ENCODE results near the gene NCOR1.
"Not testable (repeated sequence)": the region's sequence is repeated elsewhere in the genome, so short reads cannot be mapped to it uniquely, and the experiment has no call there.

Gene NCOR1

DNA sequence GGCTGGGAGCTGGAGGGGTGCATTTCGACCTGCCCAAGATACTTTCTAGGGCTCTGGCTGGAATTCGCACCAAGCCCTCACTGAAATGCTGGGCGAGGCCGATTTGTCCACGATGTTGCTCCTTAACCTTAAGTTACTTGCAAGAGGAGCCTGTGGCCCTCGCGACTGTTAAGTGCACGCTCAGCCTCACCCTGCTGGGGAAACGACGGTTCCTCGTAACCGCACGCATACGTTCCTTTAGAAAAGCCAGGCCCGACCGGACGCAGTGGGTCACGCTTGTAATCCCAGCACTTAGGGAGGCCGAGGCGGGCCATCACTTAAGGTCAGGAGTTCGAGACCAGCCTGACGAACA is 607 bp upstream of the NCOR1 start:
- DNase-seq (ENCODE audit: extremely low read depth in 1 of 2, low read depth in 1 of 2) = peak in 1 of 2 donors; percentile 4

DNA sequence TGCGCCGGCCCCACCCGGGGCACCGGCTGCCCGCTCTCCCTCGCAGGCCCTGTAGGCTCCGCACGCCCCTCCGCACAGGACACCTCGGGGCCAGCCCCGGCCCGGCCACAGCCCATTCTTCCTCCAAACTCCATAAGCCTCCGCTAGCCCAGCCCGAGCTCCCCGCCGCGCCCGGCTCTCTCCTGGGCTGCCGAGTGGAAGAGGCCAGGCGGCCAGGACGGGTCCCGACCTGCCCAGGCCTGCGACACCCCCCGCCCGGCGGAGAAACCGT is 397 bp downstream of the NCOR1 start:
- peak in 1 of 2 donors; percentile 10 for DNase-seq (ENCODE audit: extremely low read depth in 1 of 2, low read depth in 1 of 2)

DNA sequence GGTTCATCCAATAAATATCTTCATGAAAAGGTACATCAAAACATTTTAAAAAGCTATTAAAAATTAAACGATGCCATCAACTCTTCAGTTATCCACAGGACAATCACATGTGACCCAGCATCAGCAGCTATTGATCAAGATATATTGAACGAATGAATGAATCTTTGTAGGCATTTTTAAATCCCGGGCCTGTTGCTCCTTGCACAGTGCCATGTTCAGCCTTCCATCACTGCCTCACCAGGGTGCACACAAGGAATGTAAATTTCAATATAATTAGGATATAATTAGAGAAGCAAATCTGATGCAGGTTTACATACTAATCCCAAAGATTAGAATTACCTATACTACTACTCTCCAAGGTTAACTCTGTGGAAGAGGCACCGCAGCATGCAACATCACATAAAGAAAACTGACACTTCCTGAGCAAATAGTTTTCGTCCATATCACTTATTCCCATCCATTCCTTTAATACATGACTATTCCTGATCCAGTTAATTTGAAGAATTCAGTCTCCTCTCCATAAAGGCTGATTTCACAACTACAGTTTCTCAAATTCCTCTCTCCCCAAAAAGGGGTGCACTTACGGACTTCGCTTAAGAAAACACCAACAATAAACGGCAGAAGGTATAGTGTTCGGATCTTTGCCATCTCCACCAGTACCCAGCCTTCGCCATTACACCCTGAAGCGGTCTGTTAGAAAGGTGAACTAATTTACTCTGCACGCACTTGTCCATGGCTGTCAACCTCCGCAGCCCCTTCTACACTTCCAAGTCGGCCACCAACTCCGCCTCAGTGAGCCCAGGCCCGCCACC is 938 bp downstream of the NCOR1 start:
- no peak for DNase-seq (ENCODE audit: extremely low read depth in 1 of 2, low read depth in 1 of 2)

DNA sequence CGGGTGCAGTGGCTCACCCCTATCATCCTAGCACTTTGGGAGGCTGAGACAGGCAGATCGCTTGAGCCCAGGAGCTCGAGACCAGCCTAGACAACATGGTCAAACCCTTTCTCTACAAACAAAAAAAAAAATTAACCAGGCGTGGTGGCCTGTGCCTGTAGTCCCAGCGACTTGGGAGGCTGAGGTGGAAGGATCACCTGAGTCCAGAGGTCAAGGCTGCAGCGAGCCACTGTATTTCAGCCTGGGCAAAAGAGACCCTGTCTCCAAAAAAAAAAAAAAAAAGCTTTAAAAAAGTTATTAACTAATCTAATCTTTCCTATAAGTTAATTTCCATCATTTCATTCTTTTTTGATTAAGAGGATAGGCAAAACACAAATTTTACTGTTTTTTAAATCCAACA is 2.5 kb downstream of the NCOR1 start:
- DNase-seq (ENCODE audit: extremely low read depth in 1 of 2, low read depth in 1 of 2) = no peak

DNA sequence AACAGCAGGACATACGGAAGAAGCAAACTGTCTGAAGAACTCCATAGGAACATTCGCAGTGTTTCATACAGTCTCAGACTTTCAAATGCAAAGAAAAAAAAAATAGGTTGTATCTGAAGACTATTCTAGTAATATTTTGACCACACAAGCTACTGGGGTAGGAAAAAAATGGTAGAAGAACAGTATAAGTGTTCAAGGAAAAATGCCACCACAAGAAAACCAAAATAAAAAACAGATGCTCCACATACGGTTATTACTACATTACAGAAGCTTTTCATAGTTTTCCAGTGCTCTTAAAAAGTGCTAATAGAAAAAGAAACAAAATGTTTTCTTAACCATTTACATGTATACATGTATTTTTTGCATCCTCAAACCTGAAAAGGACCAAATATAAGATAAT is 3.7 kb downstream of the NCOR1 start:
- DNase-seq (ENCODE audit: extremely low read depth in 1 of 2, low read depth in 1 of 2) = no peak

DNA sequence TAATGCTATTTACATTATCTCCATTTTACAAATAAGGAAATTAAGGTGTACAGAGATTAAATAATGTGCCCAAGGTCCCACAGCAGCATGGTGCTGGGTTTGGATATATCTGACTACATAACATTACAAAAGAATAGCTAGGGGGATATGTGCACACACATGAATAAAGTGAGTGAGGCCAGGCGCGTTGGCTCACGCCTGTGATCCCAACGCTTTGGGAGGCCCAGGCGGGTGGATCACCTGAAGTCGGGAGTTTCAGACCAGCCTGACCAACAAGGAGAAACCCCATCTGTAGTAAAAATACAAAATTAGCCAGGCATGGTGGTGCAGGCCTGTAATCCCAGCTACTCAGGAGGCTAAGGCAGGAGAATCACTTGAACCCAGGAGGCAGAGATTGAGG is 10.6 kb downstream of the NCOR1 start:
- not testable (repeated sequence) for DNase-seq (ENCODE audit: extremely low read depth in 1 of 2, low read depth in 1 of 2)

DNA sequence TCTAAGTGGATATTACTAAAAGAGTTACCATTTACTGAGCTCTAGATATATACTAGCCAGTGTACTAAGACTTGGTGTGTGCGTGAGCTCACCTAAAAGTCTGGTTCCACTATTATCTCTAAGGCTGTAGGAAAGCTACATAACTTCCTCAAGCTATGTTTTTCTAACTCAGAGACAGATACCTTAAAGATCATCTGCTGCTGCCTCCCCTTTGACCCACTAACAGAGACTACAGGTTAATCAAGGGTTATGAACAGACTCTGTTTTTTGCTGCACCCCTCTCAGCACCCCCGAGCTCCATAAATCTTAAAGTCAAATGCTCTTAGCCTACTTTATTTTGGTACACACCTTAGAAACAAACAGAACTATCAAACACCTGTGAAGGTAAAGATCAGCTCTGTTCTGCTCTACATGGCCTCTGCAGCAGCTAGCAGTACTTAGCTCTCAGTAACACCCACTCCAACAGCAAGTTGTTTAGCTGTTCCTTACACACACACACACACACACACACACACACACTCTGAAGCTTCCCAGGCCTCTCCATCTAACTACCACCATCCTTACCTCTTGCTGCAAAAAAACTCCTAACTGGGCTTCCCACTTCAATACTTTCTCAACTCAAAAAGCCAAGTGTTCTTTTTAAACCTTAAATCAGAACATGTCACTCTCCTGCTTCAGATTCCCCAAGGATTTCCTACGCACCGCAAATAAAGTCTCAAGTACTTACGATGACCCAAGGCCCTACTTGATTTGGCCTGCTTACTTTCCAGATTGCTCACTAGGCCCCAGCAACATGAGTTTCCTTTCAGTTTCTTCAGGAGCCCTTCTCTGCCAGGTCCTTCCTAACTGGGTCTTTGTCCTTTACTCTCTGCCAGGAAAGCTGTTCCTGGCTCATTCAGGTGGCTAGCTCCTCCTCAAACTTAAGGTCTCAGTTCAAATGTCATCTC is 12.5 kb downstream of the NCOR1 start:
- DNase-seq (ENCODE audit: extremely low read depth in 1 of 2, low read depth in 1 of 2) = not testable (repeated sequence)

DNA sequence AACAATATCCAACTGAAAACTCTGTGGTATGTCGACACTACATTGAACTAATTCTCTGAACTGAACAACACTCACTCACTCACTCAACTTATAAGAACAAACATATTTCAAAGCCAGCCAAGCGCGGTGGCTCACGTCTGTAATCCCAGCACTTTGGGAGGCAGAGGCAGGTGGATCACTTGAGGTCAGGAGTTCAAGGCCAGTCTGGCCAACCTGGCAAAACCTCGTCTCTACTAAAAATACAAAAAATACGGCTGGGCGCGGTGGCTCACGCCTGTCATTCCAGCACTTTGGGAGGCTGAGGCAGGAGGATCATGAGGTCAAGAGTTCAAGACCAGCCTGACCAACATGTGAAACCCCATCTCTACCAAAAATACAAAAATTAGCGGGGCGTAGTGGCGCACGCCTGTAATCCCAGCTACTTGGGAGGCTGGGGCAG is 13.6 kb downstream of the NCOR1 start:
- DNase-seq (ENCODE audit: extremely low read depth in 1 of 2, low read depth in 1 of 2) = not testable (repeated sequence)

DNA sequence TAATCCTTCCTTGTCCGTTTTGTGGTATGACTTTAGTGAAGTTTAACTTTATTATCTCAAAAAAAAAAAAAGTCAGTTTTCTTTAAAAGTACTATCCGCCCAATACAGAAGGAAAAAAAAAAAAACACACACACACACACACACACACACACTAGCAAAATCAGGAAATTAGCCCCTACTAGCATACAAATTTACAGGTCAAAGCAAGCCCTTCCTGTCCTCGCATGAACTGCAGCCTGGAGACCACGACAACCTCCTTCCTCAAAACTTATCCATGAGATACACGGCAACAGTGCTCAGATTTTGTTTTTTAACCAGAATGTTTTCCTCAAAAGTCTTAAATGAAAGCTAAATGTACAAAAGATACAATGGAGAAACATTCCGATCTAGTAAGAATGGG is 16.2 kb downstream of the NCOR1 start:
- no peak for DNase-seq (ENCODE audit: extremely low read depth in 1 of 2, low read depth in 1 of 2)

DNA sequence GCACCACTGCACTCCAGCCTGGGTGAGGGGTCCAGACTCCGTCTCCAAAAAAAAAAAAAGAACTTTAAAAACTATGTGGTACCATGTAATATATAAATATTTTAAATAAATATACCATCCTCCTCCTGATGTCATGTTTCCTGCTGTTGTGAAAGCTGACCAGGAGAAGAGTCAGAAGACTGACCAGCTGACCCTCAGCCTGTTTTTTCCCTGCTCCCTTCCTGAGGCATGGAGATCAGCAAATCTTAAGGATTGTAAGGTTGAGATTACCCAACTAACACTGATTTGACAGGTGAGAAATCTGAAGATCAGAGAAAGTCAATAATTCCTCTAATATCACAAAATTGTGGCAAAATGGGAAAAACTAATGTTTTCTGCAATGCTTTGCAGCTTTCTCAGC is 18.1 kb downstream of the NCOR1 start:
- no peak for DNase-seq (ENCODE audit: extremely low read depth in 1 of 2, low read depth in 1 of 2)

DNA sequence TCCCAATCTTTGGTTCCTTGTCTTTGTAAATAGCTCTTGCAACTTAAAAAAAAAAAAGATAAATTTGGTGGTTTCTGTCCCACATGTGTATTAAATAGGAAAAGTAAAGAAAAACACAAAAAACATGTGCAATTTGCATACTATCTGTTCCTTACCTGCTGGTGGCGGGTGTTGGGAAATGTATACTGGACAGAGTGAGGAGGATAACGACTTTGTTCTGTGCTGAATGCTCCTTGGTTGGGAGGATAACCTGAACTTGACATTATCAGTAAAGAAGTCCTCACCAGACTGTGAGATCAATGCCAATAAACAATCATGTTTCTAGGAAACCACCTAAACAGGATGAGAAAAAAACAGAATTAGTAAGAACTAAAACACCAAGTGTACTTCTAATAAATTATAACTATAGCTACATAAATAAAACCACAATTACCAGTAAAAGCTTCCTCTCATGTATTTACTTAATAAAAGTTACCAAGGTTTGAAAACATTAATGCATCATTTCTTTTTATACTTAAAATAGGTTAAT is 21.0 kb downstream of the NCOR1 start:
- DNase-seq (ENCODE audit: extremely low read depth in 1 of 2, low read depth in 1 of 2) = not testable (repeated sequence)

DNA sequence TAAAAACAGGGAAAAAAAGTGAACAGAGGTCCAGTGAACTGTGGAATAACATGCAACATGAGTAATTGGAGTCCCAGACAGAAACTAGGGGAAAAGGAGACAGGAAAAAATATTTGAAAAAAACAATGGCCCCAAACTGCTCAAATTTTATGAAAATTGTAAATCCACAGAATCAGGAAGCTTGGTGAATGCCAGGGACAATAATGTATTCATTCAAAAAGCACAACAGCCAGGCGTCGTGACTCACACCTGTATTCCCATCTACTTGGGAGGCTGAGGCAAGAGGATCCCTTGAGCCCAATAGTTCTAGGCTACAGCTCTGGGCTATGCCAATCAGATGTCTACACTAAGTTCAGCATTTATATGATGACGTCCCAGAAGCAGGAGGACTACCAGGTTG is 23.7 kb downstream of the NCOR1 start:
- no peak for DNase-seq (ENCODE audit: extremely low read depth in 1 of 2, low read depth in 1 of 2)

DNA sequence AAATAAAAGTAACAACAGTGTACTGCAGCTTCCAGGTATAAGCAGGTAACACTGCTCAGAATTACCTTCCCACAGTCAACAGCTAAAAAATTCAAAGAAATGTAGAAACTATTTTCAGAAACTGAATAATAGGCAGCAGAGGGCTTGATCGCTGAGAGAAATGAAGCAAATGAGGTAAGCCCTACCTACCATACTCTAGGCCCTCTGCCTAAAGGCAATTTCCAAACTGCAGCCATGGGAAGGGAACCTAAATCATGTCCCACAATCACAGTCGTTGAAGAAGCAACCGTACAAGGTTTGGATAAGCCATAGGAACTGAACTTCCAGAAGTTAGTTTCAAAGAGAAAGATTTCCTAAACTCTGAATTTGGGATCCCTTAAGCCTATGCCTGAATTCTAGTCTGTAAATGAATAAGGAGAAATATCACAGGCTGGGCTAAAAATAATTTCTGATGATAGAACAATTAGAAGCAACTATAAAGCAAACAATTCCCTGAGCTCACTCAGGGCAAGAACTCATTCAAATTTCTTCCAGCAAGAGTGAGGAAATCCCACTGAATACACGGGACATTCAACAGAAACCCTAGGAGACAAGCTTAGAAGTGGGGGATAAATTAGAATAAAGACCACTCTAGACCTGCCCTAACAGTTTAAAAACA is 24.5 kb downstream of the NCOR1 start:
- no peak for DNase-seq (ENCODE audit: extremely low read depth in 1 of 2, low read depth in 1 of 2)

DNA sequence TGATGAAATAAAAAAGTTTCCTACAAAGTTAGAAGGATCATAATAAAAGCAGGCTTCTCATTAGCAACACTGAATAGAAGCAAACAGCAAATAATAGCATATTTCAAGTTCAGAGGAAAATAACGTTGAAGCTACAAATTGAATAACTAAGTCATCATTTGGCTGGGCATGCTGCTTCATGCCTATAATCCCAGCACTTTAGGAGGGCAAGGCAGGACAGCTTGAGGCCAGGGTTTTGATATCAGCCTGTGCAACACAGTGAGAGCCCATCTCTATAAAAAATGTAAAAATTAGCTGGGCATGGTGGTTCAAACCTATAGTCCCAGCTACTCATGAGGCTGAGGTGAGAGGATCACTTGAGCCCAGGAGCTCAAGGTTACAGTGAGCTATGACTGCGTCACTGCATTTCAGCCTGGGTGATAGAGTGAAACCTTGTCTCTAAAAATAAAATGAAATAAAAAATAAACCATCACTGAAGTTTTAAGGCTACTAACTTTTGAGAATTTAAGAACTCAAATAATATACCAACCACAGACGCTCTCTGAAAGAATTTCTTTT is 25.5 kb downstream of the NCOR1 start:
- DNase-seq (ENCODE audit: extremely low read depth in 1 of 2, low read depth in 1 of 2) = no peak

DNA sequence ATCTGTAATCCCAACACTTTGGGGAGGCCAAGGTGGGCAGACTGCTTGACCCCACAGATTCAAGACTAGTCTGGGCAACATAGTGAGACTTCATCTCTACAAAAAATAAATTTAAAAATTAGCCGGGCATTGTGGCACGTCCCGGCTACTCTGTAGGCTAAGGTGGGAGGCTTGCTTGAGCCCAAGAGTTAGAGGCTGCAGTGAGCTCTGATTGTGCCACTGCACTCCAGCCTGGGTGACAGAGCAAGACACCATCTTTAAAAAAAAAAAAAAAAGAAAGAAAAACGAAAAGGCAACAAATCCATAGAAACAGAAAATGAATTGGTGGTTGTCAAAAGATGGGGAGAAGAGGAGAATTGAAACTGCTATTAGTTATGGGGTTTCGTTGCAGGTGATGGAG is 27.7 kb downstream of the NCOR1 start:
- no peak for DNase-seq (ENCODE audit: extremely low read depth in 1 of 2, low read depth in 1 of 2)

DNA sequence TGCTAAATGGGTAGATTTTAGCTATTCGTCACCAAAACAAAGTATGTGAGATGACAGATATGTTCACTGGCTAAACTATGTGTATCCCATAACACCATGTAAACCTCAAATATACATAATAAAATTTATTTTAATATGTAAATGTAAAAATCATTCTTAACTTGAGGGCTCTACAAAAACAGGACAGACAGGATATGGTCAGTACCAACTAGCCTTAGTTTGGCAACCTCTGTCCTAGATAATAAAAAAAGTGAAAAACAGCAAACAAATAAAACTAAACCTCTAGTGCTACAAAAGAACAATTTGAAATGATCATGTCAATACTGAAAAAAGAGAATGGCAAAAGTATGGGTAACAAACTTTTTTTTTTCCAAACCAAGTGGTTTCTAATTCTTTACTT is 33.8 kb downstream of the NCOR1 start:
- no peak for DNase-seq (ENCODE audit: extremely low read depth in 1 of 2, low read depth in 1 of 2)

DNA sequence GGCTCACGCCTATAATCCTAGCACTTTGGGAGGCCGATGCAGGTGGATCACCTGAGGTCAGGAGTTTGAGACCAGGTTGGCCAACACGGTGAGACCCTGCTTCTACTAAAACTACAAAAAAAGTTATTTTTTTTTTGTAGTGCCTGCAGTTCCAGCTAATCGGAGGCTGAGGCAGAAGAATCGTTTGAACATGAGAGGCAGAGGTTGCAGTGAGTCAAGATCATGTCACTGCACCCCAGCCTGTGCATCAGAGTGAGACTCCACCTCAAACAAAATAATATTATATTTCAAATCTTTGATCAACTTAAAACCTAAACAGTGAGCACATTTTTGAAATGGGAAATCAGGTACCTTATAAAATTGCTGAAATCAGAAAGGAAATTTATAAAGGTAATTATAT is 36.5 kb downstream of the NCOR1 start:
- DNase-seq (ENCODE audit: extremely low read depth in 1 of 2, low read depth in 1 of 2) = no peak

DNA sequence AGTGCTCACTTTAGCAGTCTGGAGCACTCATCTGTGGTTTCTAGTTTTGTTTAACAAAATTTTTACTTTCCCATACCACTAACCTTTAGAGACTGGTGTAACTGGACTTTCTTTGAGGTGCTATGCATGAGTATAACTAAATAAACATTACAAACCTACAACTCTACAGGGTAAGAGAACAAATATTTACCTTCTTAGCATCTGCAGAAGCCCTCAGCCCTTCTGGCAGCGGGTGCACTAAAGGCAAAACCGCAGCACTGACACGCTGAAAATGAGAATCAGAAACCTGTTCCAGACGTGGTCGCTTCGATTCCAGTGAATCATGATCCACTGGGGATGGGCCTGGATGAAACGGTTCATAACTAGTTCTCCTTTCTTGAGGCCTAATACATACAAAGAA is 43.7 kb downstream of the NCOR1 start:
- DNase-seq (ENCODE audit: extremely low read depth in 1 of 2, low read depth in 1 of 2) = no peak

DNA sequence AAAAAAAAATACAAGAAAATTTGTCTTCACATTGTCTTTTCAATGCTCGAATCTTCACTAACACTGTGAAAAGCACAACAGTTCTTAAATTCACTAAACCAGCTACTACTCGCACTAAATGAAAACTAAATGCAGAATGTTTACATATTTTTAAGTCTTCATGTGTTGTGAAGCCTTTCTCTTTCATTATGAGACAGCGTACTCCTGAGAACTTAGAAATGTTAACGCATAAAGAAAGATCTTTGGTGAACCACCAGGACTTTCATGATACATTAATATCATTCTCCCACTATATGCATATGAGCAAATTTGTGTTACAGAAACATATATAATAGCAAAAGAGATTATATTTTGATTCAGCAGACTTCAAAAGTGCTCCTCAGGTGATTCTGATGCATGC is 48.6 kb downstream of the NCOR1 start:
- DNase-seq (ENCODE audit: extremely low read depth in 1 of 2, low read depth in 1 of 2) = not testable (repeated sequence)

DNA sequence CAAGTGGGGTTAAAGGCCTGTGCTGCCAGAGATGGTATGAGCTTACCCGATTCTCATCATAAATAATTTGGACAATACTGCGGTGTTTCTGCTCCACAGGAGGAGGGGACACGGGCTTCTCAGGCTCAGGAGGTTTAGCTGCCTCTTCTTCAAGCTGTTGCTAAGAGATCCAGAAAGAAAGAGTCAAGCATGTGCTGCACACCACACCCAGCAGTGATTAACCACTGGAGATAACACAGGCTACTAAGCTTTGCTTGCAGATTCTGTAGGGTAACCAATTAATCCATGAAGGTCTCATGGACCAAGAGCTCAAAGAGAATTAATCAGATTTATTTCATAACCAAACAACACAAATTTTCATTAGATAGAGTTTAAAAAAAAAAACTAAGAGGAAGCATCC is 56.6 kb downstream of the NCOR1 start:
- no peak for DNase-seq (ENCODE audit: extremely low read depth in 1 of 2, low read depth in 1 of 2)

DNA sequence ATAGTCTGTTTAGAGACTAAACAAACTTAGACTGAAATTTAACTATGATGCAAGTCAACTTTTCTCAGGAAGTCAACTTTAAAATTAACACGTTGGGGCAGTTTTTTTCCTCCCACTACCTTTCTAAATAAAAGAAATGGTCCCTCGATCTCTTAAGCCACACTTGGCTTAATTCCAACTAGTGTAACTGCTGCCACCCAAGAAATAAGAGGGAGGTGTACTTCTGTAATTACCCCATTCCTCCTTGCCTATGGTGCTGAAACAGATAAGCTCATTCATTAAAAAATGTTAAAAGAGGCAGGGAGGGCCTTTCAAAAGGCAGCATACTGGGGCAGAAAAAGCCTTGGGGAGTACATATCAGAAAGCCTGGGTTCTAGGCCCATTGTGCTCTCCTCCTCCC is 59.8 kb downstream of the NCOR1 start:
- no peak for DNase-seq (ENCODE audit: extremely low read depth in 1 of 2, low read depth in 1 of 2)
